ENCODE results near the gene ELP4.
"Not testable (repeated sequence)": the region's sequence is repeated elsewhere in the genome, so short reads cannot be mapped to it uniquely, and the experiment has no call there.

ELP4 gene

DNA sequence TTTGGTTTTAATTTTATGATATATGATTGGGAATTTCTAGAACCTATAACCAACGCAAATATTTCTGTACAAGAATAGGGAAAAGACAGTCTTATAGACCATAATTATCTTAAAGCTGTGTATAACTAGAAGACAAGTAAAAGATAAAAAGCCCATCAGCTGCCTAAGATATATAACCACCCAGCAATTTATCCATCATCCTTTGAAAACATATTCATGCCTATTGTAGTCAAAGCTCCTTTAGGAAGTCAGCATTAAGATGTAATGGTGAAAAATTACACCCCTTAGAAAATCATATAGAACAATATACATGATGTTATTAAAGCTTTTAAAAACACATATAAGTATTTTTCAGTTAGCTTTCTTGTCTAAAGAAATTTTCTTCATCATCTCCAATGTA is 46.4 kb downstream of the ELP4 start:
- DNase-seq (ENCODE audit: low spot score) = no peak

DNA sequence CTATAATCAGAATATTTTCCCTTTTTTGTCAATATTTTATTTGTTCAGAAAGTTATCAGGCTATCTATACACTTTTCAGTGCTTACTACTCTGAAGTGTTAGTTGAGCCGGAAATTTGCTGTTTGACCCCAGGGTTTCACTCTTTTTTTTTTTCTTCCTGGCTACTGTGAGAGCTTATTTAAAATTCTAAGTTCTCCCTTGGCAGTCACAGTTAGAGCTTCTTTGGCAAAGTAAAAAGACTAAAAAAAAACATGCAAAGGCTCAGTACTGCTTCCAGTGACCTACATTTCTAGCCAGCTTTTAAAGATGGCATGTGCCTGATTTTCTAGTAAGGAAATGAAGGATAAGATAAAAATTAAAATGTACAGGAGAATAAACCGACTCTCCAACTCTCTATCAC is 48.4 kb downstream of the ELP4 start:
- DNase-seq (ENCODE audit: low spot score) = no peak

DNA sequence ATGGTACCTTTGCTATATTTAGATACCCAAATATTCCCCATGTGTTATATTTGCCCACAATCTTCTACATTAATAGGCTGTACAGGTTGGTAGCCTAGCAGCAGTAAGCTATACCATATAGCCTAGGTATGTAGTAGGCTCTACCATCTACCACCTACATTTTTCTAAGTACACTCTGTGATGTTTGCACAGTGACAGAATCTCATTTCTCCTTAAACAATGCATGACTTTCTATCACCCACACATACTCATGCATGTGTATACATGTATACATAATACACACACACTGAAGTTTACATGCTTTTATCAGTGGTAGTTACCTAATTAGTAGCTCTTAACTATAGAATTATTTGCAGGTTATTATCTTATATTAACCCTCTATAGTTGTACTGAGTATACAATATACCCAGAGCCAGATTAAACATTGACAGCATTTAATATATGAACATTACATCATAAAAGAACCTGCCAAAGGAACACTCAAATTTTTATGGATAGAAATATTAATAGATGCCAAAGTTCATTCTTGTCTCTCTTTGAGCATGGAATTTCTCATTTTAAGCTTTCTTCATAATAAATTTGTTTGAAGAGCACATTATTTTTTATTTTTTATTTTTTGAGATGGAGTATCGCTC is 51.4 kb downstream of the ELP4 start:
- DNase-seq (ENCODE audit: low spot score) = no peak

DNA sequence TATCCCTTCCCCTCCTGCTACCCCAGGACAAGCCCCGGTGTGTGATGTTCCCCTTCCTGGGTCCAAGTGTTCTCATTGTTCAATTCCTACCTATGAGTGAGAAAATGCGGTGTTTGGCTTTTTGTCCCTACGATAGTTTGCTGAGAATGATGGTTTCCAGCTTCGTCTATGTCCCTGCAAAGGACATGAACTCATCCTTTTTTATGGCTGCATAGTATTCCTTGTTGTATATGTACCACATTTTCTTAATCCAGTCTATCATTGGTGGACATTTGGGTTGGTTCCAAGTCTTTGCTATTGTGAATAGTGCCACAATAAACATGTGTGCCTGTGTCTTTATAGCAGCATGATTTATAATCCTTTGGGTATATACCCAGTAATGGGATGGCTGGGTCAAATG is 55.0 kb downstream of the ELP4 start:
- DNase-seq (ENCODE audit: low spot score) = not testable (repeated sequence)

DNA sequence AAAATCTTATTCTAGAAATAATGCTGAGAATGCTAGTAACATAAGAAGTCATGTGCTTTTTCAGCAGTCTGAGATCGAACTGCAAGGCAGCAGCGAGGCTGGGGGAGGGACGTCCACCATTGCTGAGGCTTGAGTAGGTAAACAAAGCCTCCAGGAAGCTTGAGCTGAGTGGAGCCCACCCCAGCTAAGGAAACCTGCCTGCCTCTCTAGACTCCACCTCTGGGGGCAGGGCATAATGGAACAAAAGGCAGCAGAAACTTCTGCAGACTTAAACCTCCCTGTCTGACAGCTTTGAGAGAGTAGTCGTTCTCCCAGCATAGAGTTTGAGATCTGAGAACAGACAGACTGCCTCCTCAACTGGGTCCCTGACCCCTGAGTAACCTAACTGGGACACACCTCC is 64.6 kb downstream of the ELP4 start:
- DNase-seq (ENCODE audit: low spot score) = not testable (repeated sequence)

- DNase-seq (ENCODE audit: low spot score) = not testable (repeated sequence)
Observed at GRCh38 chr11:31575764-31576163, 66.2 kb downstream of the ELP4 start.

GRCh38 chr11:31579412-31579811 is 69.8 kb downstream of the ELP4 start:
- not testable (repeated sequence) for DNase-seq (ENCODE audit: low spot score)

DNA sequence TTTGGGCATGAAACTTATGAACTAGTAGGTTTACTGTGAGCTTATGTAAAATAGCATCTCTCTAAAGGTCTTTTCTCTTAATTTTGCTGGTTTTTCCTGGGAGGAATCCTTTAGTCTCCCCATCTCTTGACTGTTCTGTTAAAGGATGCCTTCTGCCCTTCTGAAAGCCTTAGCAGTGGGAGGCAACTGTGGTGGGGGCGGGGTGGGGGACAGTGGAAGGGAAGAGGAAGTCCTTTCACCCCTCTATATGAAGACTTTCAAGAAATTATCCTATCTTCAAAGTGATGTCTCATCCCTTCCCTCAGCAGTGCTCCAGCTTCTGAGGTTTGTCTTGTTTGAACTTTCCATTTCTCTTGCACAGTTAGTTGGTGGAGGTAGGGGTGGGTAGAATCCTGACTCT is 73.1 kb downstream of the ELP4 start:
- DNase-seq (ENCODE audit: low spot score) = no peak

DNA sequence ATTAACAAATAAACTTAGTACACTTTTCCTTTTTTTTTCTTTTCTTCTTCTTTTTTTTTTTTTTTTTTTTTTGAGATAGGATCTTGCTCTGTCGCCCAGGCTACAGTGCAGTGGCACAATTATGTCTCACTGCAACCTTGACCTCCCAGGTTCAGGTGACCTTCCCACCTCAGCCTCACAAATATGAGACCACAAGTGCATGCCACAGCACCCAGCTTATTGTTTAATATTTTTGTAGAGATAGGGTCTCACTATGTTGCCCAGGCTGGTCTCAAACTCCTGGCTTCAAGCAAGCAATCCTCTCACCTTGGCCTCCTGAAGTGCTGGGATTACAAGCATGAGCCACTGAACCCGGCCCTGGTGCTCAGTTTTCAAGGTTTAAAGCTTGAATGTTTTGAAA is 88.9 kb downstream of the ELP4 start:
- DNase-seq (ENCODE audit: low spot score) = no peak

DNA sequence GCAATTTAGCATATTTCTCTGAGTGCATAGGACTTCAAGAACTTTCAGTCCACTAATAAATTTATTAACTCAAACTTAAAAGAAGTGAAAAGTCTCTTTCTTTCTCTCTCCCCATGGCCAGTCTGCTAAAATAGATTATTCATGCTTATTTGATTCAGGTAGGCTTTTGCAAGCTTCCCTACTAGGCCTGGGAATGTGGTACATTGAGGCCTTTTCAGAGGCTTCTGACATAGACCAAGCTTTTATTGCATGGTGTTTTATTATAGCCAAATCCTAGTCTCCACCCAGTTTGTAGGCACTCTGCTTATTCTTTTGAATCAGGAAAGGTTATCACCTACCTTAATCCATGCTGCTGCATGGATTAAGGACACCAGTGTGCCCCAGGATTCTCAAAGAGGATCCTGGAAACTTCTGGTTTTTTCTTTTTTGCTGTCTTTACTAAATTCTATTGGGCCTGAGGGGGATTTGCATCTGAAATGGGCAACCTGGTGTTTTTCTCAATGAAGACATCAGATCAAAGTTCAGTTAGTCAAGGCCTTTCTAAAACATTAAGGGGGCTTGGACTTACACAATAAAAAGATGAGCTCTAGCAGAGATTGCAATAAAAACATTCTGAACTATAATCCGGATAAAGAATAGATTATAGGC is 92.2 kb downstream of the ELP4 start:
- no peak for DNase-seq (ENCODE audit: low spot score)

DNA sequence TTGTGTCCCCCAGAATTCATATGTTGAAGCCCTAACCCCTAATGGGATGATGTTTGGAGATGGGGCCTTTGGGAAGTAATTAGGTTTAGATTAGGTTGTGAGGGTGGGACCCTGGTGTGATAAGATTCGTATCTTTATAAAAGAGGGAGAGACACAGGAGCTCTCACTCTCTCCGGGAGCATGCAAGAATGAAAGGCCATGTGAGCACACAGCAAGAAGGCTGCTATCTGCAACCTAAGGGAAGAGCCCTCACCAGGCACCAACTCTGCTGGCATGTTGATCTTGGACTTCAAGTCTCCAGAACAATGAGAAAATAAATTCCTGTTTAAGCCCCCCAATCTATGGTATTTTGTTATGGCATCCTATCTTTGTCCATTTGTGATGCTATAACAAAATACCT is 97.3 kb downstream of the ELP4 start:
- no peak for DNase-seq (ENCODE audit: low spot score)

DNA sequence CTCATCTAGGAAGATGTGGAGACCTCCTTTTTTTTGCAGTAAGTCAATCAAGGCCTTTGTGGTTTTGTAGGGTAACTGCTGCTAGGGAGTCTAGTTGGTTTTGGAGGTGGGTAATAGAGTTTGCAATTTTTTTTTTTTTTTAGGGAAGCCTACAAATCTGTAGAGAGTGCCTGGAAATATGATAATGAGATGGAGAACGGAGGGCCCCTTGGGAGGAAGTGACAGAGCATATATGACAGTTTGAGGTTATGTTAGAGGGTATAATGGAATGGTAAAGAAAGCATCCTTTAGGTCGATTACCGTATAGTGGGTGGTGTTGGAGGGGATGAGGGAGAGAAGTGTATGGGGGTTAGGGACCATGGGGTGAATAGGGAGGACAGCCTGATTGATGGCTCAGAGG is 98.3 kb downstream of the ELP4 start:
- no peak for DNase-seq (ENCODE audit: low spot score)

- no peak for DNase-seq (ENCODE audit: low spot score)
Observed at GRCh38 chr11:31608995-31609394, 99.4 kb downstream of the ELP4 start.

DNA sequence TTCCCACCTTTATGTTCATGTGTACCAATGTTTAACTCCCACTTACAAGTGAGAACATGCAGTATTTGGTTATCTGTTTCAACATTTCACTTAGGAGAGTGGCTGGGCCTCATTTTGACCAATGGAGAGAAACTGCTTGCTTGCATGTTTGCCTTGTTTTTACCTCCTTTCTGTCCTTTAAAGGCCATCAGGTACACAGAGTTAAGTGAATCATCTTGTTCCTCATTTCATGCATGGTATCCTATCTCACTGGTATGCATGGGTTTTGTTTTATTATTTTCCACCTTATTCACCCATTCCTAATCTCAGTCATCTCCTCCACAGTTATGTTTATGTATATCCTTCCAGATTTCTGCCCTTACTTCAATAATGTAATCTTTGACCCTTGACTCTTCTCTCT is 101.0 kb downstream of the ELP4 start:
- no peak for DNase-seq (ENCODE audit: low spot score)

GRCh38 chr11:31617246-31617645 is 107.7 kb downstream of the ELP4 start:
- DNase-seq (ENCODE audit: low spot score) = no peak

- DNase-seq (ENCODE audit: low spot score) = no peak
Observed at GRCh38 chr11:31619980-31620379, 110.4 kb downstream of the ELP4 start.

GRCh38 chr11:31620434-31620833 is 110.9 kb downstream of the ELP4 start:
- no peak for DNase-seq (ENCODE audit: low spot score)

- no peak for DNase-seq (ENCODE audit: low spot score)
Observed at GRCh38 chr11:31625868-31626267, 116.3 kb downstream of the ELP4 start.

- no peak for DNase-seq (ENCODE audit: low spot score)
Observed at GRCh38 chr11:31628111-31628510, 118.5 kb downstream of the ELP4 start.

- peak; percentile 4 for DNase-seq (ENCODE audit: low spot score)
Observed at GRCh38 chr11:31636983-31637382, 127.4 kb downstream of the ELP4 start.

- no peak for DNase-seq (ENCODE audit: low spot score)
Observed at GRCh38 chr11:31640611-31641010, 131.0 kb downstream of the ELP4 start.

GRCh38 chr11:31641477-31642062 is 132.0 kb downstream of the ELP4 start:
- DNase-seq (ENCODE audit: low spot score) = peak; percentile 5

GRCh38 chr11:31643857-31644256 is 134.3 kb downstream of the ELP4 start:
- DNase-seq (ENCODE audit: low spot score) = no peak

DNA sequence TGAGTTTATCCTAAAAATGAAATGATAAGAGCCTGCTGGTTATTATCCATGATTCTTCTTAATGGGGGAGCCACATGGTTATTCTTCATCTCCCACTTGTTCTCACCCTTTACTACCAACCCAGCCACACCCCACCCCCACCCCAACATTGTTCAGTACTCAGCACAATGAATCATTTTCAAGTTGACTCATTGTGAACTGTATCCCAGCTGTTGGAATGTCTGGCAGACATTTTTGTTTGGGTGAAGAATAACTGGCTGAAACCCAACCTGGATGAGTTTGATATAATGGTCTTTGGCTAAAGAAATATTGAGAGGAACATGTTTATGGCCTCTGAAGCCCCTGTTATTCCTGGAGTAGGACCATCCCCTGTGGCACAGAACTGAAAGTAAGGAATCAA is 136.2 kb downstream of the ELP4 start:
- peak; percentile 42 for DNase-seq (ENCODE audit: low spot score)
